Erythroblast (primary cell): ENCODE data around the gene PLXNB2.

Experiments used
- GATA1 ChIP-seq: IDR thresholded peaks from 2 replicates; pipeline ENCODE4 v1.6.1; 2011; ENCODE audit warnings: low read depth, mild to moderate bottlenecking, control low read depth, low read length, moderate library complexity
- POLR2A ChIP-seq: IDR thresholded peaks from 2 replicates; pipeline ENCODE4 v1.6.1; 2011; ENCODE audit warnings: mild to moderate bottlenecking, low read length

DNA sequence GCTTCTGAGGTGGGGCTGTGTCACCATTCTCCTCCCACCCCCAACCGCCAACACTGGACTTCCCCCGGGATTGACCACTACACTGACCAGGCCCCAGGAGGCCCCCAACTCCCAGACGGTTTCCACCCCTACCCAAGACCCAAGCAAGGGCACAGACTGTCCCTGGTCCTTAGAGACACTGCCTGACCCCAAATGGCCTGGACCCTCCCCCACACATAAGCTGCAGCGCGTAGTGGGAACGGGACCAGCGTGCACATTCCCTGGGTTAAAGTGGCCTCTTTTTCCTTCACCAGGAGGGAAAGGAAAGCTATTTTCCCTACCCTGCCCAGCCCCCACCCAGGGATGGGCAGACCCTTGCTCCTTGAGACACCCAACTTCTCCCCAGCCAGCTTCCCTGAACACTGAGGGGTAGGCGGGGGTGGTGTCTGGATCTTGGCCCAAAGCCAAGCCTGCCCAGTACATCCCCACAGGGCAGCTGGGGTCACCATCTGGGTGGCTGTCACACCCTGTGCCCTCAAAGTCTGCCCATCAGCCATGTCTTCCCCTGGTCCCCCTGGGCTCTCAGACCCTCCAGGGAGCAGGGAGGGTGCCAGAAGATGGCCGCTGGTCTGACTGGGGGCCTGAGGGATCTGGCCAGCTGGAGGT is 44.4 kb downstream of the PLXNB2 start:
- TF ChIP-seq POLR2A (no peak), GATA1 (no peak)
